Adrenal gland (tissue), 12 donors: ENCODE results near the gene CRBN. TPM values are rescaled to one million over a fixed set of nuclear protein-coding genes. Genes with fewer than 3 reads are reported as not detected.

Source experiments
- DNase-seq, 7 donors: peaks; one replicate each; pipeline ENCODE4 v3.0.0-alpha.2; 2019 to 2020
- H3K27ac ChIP-seq, 5 donors: fragments of 200-600 bp; sonication (generic) in 4 of 5; 1 replicate in 3 of 5; 2 replicates in 2 of 5; pipeline versions ENCODE4 v1.5.1 to v1.8.0; 2016 to 2020; ENCODE audit warnings: mild to moderate bottlenecking in 1 of 5
- H3K27me3 ChIP-seq: fragments of 200-600 bp; 2 replicates; pipeline ENCODE4 v1.8.0; 2021
- H3K36me3 ChIP-seq, 2 donors: fragments of 200-600 bp; replicated peaks in 1 of 2; 1 replicate in 1 of 2; 2 replicates in 1 of 2; pipeline versions ENCODE4 v1.5.1 to v1.8.0; 2018 to 2022
- H3K4me1 ChIP-seq, 2 donors: fragments of 200-600 bp; replicated peaks in 1 of 2; 1 replicate in 1 of 2; 2 replicates in 1 of 2; pipeline versions ENCODE4 v1.5.1 to v1.8.0; 2018 to 2021
- H3K4me3 ChIP-seq, 4 donors: fragments of 200-600 bp; sonication (generic) in 3 of 4; one replicate each; pipeline ENCODE4 v1.5.1; 2016 to 2018
- H3K9me3 ChIP-seq, 3 donors: fragments of 200-600 bp; sonication (generic) in 1 of 3; replicated peaks in 1 of 3; 1 replicate in 2 of 3; 2 replicates in 1 of 3; pipeline versions ENCODE4 v1.5.1 to v1.8.0; 2016 to 2021
- CTCF ChIP-seq, 6 experiments: fragments of 450-650 bp in 4 of 6; fragments of 200-600 bp in 2 of 6; sonication (generic) in 1 of 6; IDR thresholded peaks; 1 replicate in 5 of 6; 2 replicates in 1 of 6; pipeline versions ENCODE4 v1.5.1 to v1.8.0; 2016 to 2021; ENCODE audit warnings: antibody characterized with exemption in 6 of 6, mild to moderate bottlenecking in 2 of 6, moderate library complexity in 1 of 6
- POLR2A ChIP-seq, 2 donors: fragments of 450-650 bp; IDR thresholded peaks; one replicate each; pipeline ENCODE4 v1.6.1; 2017; ENCODE audit warnings: antibody characterized with exemption in 2 of 2, mild to moderate bottlenecking in 2 of 2, moderate library complexity in 1 of 2
- WGBS, 4 donors: extraction: QIAGEN DNeasy Blood & Tissue Kit in 2 of 4; methylation state at CpG; one replicate each; pipeline versions ENCODE4 v1.1.5 to v1.1.7; 2013 to 2017; 5-methylcytosine and 5-hydroxymethylcytosine counted together
- intact Hi-C, 2 donors: fragments of 100-400 bp; cut with DNase I; formaldehyde crosslinking; loops; one replicate each; pipeline versions ENCODE4 v1.14.1 to v1.15.0; 2022 to 2023
- polyA plus RNA-seq, 3 donors: library from polyadenylated mRNA; stranded (reverse); fragments of 200-250 nt in 2 of 3; fragments of 350-450 nt in 1 of 3; fragmentation: Illumina TruSeq in 1 of 3; extraction: RNeasy Lipid Tissue Mini Kit (QIAGEN cat#74804) in 1 of 3; gene quantifications; one replicate each; pipeline ENCODE4 v1.2.3, GENCODE V29; 2013 to 2014
- total RNA-seq, 9 donors: library from RNA; depleted of rRNA in 4 of 9; stranded (reverse); fragments of >200 nt in 4 of 9; fragments of 120-200 nt in 1 of 9; fragmentation: NEBNext Ultra II Directional in 1 of 9; extraction: Animal tissue kit (Norgen Biotek cat#: 25700) in 1 of 9; gene quantifications; one replicate each; pipeline versions ENCODE4 v1.1.0 to v1.2.4, GENCODE V29; 2013 to 2023
- donor health status: healthy with polysubstance abuse.
- donor health status: Bipolar disorder and iron deficiency.
- donor health status: DM: yes; HTN: yes; CAD: no.
- donor health status: DM: no; HTN: no; CAD: no.
- donor health status: DM: no; HTN: no; CAD: no.
- donor health status: DM: yes; HTN: yes; CAD: no.

The CRBN gene
- total and polyA plus RNA-seq, 12 donors: 24.8 to 68.7 (median 48.4) TPM

- Histone ChIP-seq H3K4me1 (no peaks in the 10 kb centered on the region), H3K27ac (no peak overlapping the region), H3K27me3 (no peaks in the 10 kb centered on the region), H3K36me3 (no peaks in the 10 kb centered on the region), H3K4me3 (no peak overlapping the region), H3K9me3 (no peaks in the 10 kb centered on the region)
- intact Hi-C loops: no loop called here
- TF ChIP-seq POLR2A (IDR thresholded peaks at IDR 0.05): no peak
- TF ChIP-seq CTCF (IDR thresholded peaks at IDR 0.05): no peak
- WGBS, 4 donors: 69 to 91% (median 86%) methylated on average over 4 of the region's 4 CpGs
- no peak for DNase-seq
Measured at GRCh38 chr3:3113042-3113709, 66.3 kb downstream of the CRBN start.

GRCh38 chr3:3110749-3111361 is 68.6 kb downstream of the CRBN start:
- WGBS, 4 donors: 50 to 57% (median 54%) methylated on average over 7 of the region's 7 CpGs
- Histone ChIP-seq H3K27me3 (no peaks in the 10 kb centered on the region), H3K36me3 (no peaks in the 10 kb centered on the region), H3K9me3 (no peaks in the 10 kb centered on the region), H3K4me1 (no peaks in the 10 kb centered on the region), H3K27ac (no peak overlapping the region), H3K4me3 (no peak overlapping the region)
- intact Hi-C loops: no loop called here
- no peak for DNase-seq
- TF ChIP-seq POLR2A (IDR thresholded peaks at IDR 0.05): no peak
- TF ChIP-seq CTCF (IDR thresholded peaks at IDR 0.05): no peak

DNA sequence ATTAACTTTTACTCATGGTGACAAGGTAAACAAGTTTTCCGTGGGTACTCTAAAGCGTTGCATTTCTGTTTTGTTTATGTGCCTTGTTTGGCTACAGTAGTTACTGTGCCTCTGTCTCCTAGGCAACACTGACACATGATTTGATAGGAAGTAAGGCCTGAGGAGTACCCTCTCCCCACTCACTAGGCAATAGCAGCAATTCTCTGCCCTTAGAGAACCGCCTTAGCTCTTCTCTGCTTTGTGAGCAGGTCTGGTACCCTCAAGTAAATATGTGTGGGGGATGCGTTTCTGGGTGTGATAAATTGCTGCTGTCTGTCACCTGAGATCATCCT is 69.2 kb downstream of the CRBN start, which contains the start of gene IL5RA:
Gene IL5RA (minus strand): TSS at position 76 of the 332 bp plus-strand sequence. CDS start 5,390 bp downstream, outside the sequence.
- 43 to 65% (median 49%) methylated on average over 4 of the region's 4 CpGs for WGBS, 4 donors
- H3K36me3 ChIP-seq: no peaks in the 10 kb centered on the region
- no peak within 1 kb of the TSS for H3K4me3 ChIP-seq
- H3K27me3 ChIP-seq: no peaks in the 10 kb centered on the region
- TF ChIP-seq CTCF (IDR thresholded peaks at IDR 0.05) (no peak), POLR2A (IDR thresholded peaks at IDR 0.05) (no peak)
- H3K27ac ChIP-seq: no peak within 1 kb of the TSS
- no peaks in the 10 kb centered on the region for H3K4me1 ChIP-seq
- no peaks in the 10 kb centered on the region for H3K9me3 ChIP-seq
- DNase-seq: no peak
- intact Hi-C loops: no loop called here

GRCh38 chr3:3109407-3110298 is 69.8 kb downstream of the CRBN start:
- 55 to 63% (median 57%) methylated on average over 11 of the region's 11 CpGs for WGBS, 4 donors
- DNase-seq: no peak
- TF ChIP-seq CTCF (IDR thresholded peaks at IDR 0.05): no peak
- TF ChIP-seq POLR2A (IDR thresholded peaks at IDR 0.05): no peak
- H3K27me3 ChIP-seq: no peaks in the 10 kb centered on the region
- intact Hi-C loops: no loop called here
- no peaks in the 10 kb centered on the region for H3K4me1 ChIP-seq
- no peaks in the 10 kb centered on the region for H3K9me3 ChIP-seq
- H3K4me3 ChIP-seq: no peak overlapping the region
- no peaks in the 10 kb centered on the region for H3K36me3 ChIP-seq
- no peak overlapping the region for H3K27ac ChIP-seq
